HepG2 (cell line): Measurements from ENCODE around the gene ARFGAP2. TPM values are rescaled to one million over a fixed set of nuclear protein-coding genes. Genes with fewer than 3 reads are reported as not detected.
A peak's percentile ranks its signal among the peaks of the same experiment; 100 is the strongest.

Experiments used
- ATAC-seq: fragments of 200-7000 bp; cut with Tn5 transposase; 3 replicates; pipeline ENCODE4 v1.9.1; 2020; ENCODE audit warnings: mild to moderate bottlenecking, moderate library complexity
- BruUV-seq: library from RNA; stranded (reverse); fragments of 400-500 nt; replicated peaks from 2 replicates; lab custom pipeline; 2021; lab: Mats Ljungman, UMichigan
- CTCF ChIA-PET: fragments of 300-600 bp; formaldehyde crosslinking; extraction: SDS; loops from one replicate; lab custom pipeline; 2021; ENCODE audit warnings: low total read pairs, inconsistent platforms, low intra/inter-chr PET ratio; lab: Yijun Ruan, JAX
- POLR2A ChIA-PET: fragments of 350-600 bp; sonication (Branson Sonifier 250); formaldehyde crosslinking; loops from one replicate; lab custom pipeline; 2020; ENCODE audit warnings: antibody characterized with exemption, inconsistent platforms; lab: Yijun Ruan, JAX
- DNase-seq: peaks from one replicate; pipeline ENCODE4 v3.0.0-alpha.2; 2015; ENCODE audit warnings: low spot score
- FAIRE-seq: peaks from 3 replicates; lab custom pipeline; 2011; peaks lifted over from hg19 to GRCh38; lab: Jason Lieb, UNC
- H2AFZ ChIP-seq: one replicate; pipeline ENCODE4 v1.6.1; 2011; ENCODE audit warnings: low read length, inconsistent platforms
- H3K27ac ChIP-seq: fragments of 300-600 bp; 3 replicates; pipeline ENCODE4 v1.8.0; 2011; ENCODE audit warnings: mixed run types, mild to moderate bottlenecking, mixed read lengths, low read length, inconsistent platforms; ENCODE audit not compliant: insufficient read depth; ENCODE audit errors: extremely low read length
- H3K27me3 ChIP-seq, 2 experiments: fragments of 200-600 bp in 1 of 2; 2 replicates in 1 of 2; 3 replicates in 1 of 2; pipeline versions ENCODE4 v1.6.0 to v1.8.0; 2011; ENCODE audit warnings: low read length in 2 of 2, mild to moderate bottlenecking in 2 of 2, moderate library complexity in 2 of 2, inconsistent platforms in 1 of 2; ENCODE audit not compliant: insufficient read depth in 2 of 2, control insufficient read depth in 1 of 2
- H3K36me3 ChIP-seq, 2 experiments: fragments of 200-600 bp in 1 of 2; replicated peaks in 1 of 2; 2 replicates in 1 of 2; 3 replicates in 1 of 2; pipeline versions ENCODE4 v1.5.1 to v1.8.0; 2011; ENCODE audit warnings: low read length in 2 of 2, inconsistent platforms in 1 of 2; ENCODE audit not compliant: insufficient read depth in 2 of 2, control insufficient read depth in 1 of 2
- H3K4me1 ChIP-seq: 2 replicates; pipeline ENCODE4 v1.5.1; 2012; ENCODE audit warnings: low read length, inconsistent platforms; ENCODE audit not compliant: insufficient read depth
- H3K4me2 ChIP-seq: 2 replicates; pipeline ENCODE4 v1.6.0; 2011; ENCODE audit warnings: low read depth, low read length, inconsistent platforms
- H3K4me3 ChIP-seq, 3 experiments: fragments of 200-600 bp in 1 of 3; sonication (generic), shearing (Covaris generic) in 1 of 3; replicated peaks in 1 of 3; 2 replicates each; pipeline ENCODE4 v1.5.1; 2011 to 2016; ENCODE audit warnings: low read length in 3 of 3, inconsistent platforms in 2 of 3, low read depth in 2 of 3, mild to moderate bottlenecking in 2 of 3, control low read depth in 1 of 3, mixed read lengths in 1 of 3; ENCODE audit not compliant: insufficient read depth in 1 of 3
- H3K79me2 ChIP-seq: one replicate; pipeline ENCODE4 v1.6.1; 2011; ENCODE audit warnings: low read length, inconsistent platforms; ENCODE audit not compliant: insufficient read depth
- H3K9ac ChIP-seq: 2 replicates; pipeline ENCODE4 v1.6.0; 2011; ENCODE audit warnings: mild to moderate bottlenecking, low read depth, low read length, inconsistent platforms; ENCODE audit not compliant: insufficient read depth
- H3K9me3 ChIP-seq: 2 replicates; pipeline ENCODE4 v1.5.1; 2012; ENCODE audit warnings: mild to moderate bottlenecking, low read length
- H4K20me1 ChIP-seq: 2 replicates; pipeline ENCODE4 v1.6.0; 2011; ENCODE audit warnings: inconsistent platforms, mild to moderate bottlenecking, low read length, moderate library complexity; ENCODE audit not compliant: insufficient read depth
- CBX1 ChIP-seq: IDR thresholded peaks from one replicate; pipeline ENCODE4 v1.6.1; 2016; ENCODE audit warnings: antibody characterized with exemption, low read depth
- CENPBD1 ChIP-seq: sonication (generic); formaldehyde crosslinking; IDR thresholded peaks from 2 replicates; pipeline ENCODE4 v1.8.0; 2022; ENCODE audit warnings: missing genetic modification reagents, low read depth, mild to moderate bottlenecking, borderline replicate concordance
- CREB3 ChIP-seq: sonication (generic); formaldehyde crosslinking; IDR thresholded peaks from 2 replicates; pipeline ENCODE4 v1.5.0; 2020; ENCODE audit warnings: missing genetic modification reagents
- PATZ1 ChIP-seq: sonication (generic); formaldehyde crosslinking; IDR thresholded peaks from 2 replicates; pipeline ENCODE4 v1.4.0; 2020; ENCODE audit warnings: missing genetic modification reagents
- SMARCC2 ChIP-seq: fragments of 450-650 bp; IDR thresholded peaks from 2 replicates; pipeline ENCODE4 v1.6.1; 2017; ENCODE audit warnings: antibody characterized with exemption, mild to moderate bottlenecking
- SRY ChIP-seq: sonication (generic); formaldehyde crosslinking; IDR thresholded peaks from 2 replicates; pipeline ENCODE4 v1.8.0; 2022; ENCODE audit warnings: mild to moderate bottlenecking, missing genetic modification reagents
- TP53 ChIP-seq: sonication (generic); formaldehyde crosslinking; conservative IDR thresholded peaks from 2 replicates; pipeline ENCODE4 v1.4.0; 2020; ENCODE audit warnings: missing genetic modification reagents
- ZFP37 ChIP-seq: sonication (generic); formaldehyde crosslinking; IDR thresholded peaks from 2 replicates; pipeline ENCODE4 v1.4.0; 2020; ENCODE audit warnings: missing genetic modification reagents, borderline replicate concordance
- ZNF121 ChIP-seq: sonication (generic); formaldehyde crosslinking; IDR thresholded peaks from 2 replicates; pipeline ENCODE4 v1.5.0; 2020; ENCODE audit warnings: mild to moderate bottlenecking, missing genetic modification reagents
- ZNF280D ChIP-seq: sonication (generic); formaldehyde crosslinking; IDR thresholded peaks from 2 replicates; pipeline ENCODE4 v1.5.1; 2020; ENCODE audit warnings: mild to moderate bottlenecking, missing genetic modification reagents
- ZNF350 ChIP-seq: sonication (generic); formaldehyde crosslinking; IDR thresholded peaks from 2 replicates; pipeline ENCODE4 v1.4.0; 2020; ENCODE audit warnings: mild to moderate bottlenecking, low read depth, missing genetic modification reagents, borderline replicate concordance
- ZNF703 ChIP-seq: sonication (generic); formaldehyde crosslinking; IDR thresholded peaks from 2 replicates; pipeline ENCODE4 v1.5.1; 2020; ENCODE audit warnings: missing genetic modification reagents, mild to moderate bottlenecking, moderate library complexity, borderline replicate concordance
- ZSCAN22 ChIP-seq: sonication (generic); formaldehyde crosslinking; IDR thresholded peaks from 2 replicates; pipeline ENCODE4 v1.4.0; 2020; ENCODE audit warnings: mild to moderate bottlenecking, missing genetic modification reagents
- WGBS: methylation state at CpG from one replicate; pipeline ENCODE4 v1.1.6; 2017; ENCODE audit warnings: low lambda C conversion rate; 5-methylcytosine and 5-hydroxymethylcytosine counted together
- in situ Hi-C: cut with HindIII; loops from 2 replicates; pipeline ENCODE4 v1.10.0; 2017; ENCODE audit warnings: low pct_unique_long_range_greater_than_20kb; ENCODE audit not compliant: extremely low pct_ligation_motif_present
- intact Hi-C: fragments of 100-400 bp; cut with micrococcal nuclease; formaldehyde crosslinking; loops from one replicate; pipeline ENCODE4 v1.10.0; 2022; ENCODE audit not compliant: unreplicated experiment
- polyA plus RNA-seq, 8 experiments: library from polyadenylated mRNA; depleted of rRNA in 3 of 8; stranded (reverse) in 7 of 8; unstranded in 1 of 8; fragments of >200 nt; fragmentation: Illumina TruSeq in 4 of 8; extraction: Trizol in 4 of 8; gene quantifications; 2 replicates each; pipeline versions ENCODE4 v1.2.1 to v1.2.3, GENCODE V29; 2011 to 2016; ENCODE audit warnings: low read depth in 4 of 8, missing spikeins in 1 of 8, mixed read lengths in 1 of 8; ENCODE audit not compliant: insufficient read depth in 1 of 8
- total RNA-seq, 5 experiments: library from RNA; depleted of rRNA; stranded (reverse); fragments of >200 nt; fragmentation: Illumina TruSeq; extraction: Trizol; gene quantifications; 2 replicates each; pipeline ENCODE4 v1.2.3, GENCODE V29; 2016; ENCODE audit warnings: low read depth in 1 of 5

ARFGAP2 gene
- total and polyA plus RNA-seq, 2 of the 13 experiments (the other 11 are each of a cell fraction or from before 2014, with no cell fraction given): 32.3 to 75.3 TPM

DNA sequence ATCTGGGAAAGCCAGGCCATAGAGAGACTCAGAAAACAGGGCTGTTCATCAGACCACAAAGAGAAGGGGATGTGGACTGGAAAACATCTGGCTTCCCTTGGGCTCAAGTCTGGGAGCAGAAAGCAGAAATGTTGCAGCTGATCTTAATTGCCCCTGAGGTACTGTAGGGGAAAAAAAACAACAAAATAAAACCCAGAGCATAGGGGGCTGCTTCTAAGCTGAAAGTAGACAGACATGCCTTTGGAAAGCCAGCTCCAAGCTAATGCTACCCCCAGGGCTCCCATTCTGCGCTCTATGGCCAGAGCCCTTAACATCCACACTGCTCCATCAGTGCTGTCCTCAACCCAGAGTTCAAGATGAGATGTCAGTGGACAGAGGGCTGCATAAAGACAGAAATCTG is 11.6 kb upstream of the ARFGAP2 start:
- in situ Hi-C loops: no loop called here
- intact Hi-C loops: loop anchor here (2.0 kb wide), 1 partner anchor 27 kb away; the partner anchor contains the start of gene DDB2
- FAIRE-seq (no peak), DNase-seq (no peak), ATAC-seq (no peak)
- Histone ChIP-seq H3K9me3 (no peaks in the 10 kb centered on the region), H4K20me1 (no peaks in the 10 kb centered on the region), H3K27ac (peak overlapping the region; percentile 98), H3K4me1 (peaks cover 57% of the 10 kb centered on the region), H3K79me2 (peaks cover 14% of the 10 kb centered on the region), H3K36me3 (peaks cover 0 to 2% of the 10 kb centered on the region in 2 experiments; a peak in 2 of 5 replicates), H3K4me3 (peak overlapping the region in 1 of 3 experiments; percentile 73; a peak in 1 of 6 replicates), H3K27me3 (no peaks in the 10 kb centered on the region), H2AFZ (no peak overlapping the region), H3K4me2 (peak overlapping the region; percentile 97), H3K9ac (peak overlapping the region; percentile 94; the same call in 1 of the 2 replicates)
- TF ChIP-seq TP53 (no peak), CENPBD1 (CRISPR knock-in tag) (no peak), ZNF703 (CRISPR knock-in tag) (no peak), ZNF280D (no peak), CBX1 (no peak), PATZ1 (CRISPR knock-in tag) (no peak), CREB3 (CRISPR knock-in tag) (no peak), ZNF121 (CRISPR knock-in tag) (no peak), SRY (CRISPR knock-in tag) (no peak), SMARCC2 (no peak), ZSCAN22 (CRISPR knock-in tag) (no peak), ZFP37 (CRISPR knock-in tag) (no peak), ZNF350 (no peak)
- CTCF ChIA-PET: no interaction called here
- 88% methylated on average over 1 of the region's 1 CpG for WGBS
- no TSS peak for BruUV-seq
- POLR2A ChIA-PET: interaction anchor here (0.5 to 9.2 kb wide), 11 partner anchors 10 to 362 kb away, joined by 4 to 247 read pairs (median 13); partner anchors contain the start of genes ACP2, ARFGAP2, DDB2 and NR1H3
